NCI-H146 treated with DMSO at 0.1 percent for 48 hours (cell line): ENCODE measurements around the gene PIK3C2B.

Experiments used
- DNase-seq: peaks from one replicate; lab custom pipeline; 2025; ENCODE audit not compliant: unreplicated experiment; lab: John Stamatoyannopoulos, UW

PIK3C2B gene

GRCh38 chr1:204478921-204479320 lies 15.7 kb downstream of the PIK3C2B start:
- DNase-seq = no peak

GRCh38 chr1:204478172-204478899 lies 16.3 kb downstream of the PIK3C2B start:
- no peak for DNase-seq

- DNase-seq = no peak
Observed at GRCh38 chr1:204477036-204477740, 17.4 kb downstream of the PIK3C2B start.

- no peak for DNase-seq
Observed at GRCh38 chr1:204476563-204476962, 18.0 kb downstream of the PIK3C2B start.

GRCh38 chr1:204475656-204476432 lies 18.8 kb downstream of the PIK3C2B start:
- DNase-seq = no peak

- DNase-seq = no peak
Observed at GRCh38 chr1:204473400-204473965, 21.1 kb downstream of the PIK3C2B start.

- no peak for DNase-seq
Observed at GRCh38 chr1:204472660-204473059, 21.9 kb downstream of the PIK3C2B start.

- DNase-seq = no peak
Observed at GRCh38 chr1:204471687-204472086, 22.9 kb downstream of the PIK3C2B start.

- no peak for DNase-seq
Observed at GRCh38 chr1:204469304-204469703, 25.3 kb downstream of the PIK3C2B start.

- DNase-seq = no peak
Observed at GRCh38 chr1:204468766-204469302, 25.8 kb downstream of the PIK3C2B start.

GRCh38 chr1:204468206-204468605 lies 26.4 kb downstream of the PIK3C2B start:
- no peak for DNase-seq

- DNase-seq = no peak
Observed at GRCh38 chr1:204466416-204467405, 27.9 kb downstream of the PIK3C2B start.

GRCh38 chr1:204465546-204466415 lies 28.8 kb downstream of the PIK3C2B start:
- DNase-seq = no peak

- no peak for DNase-seq
Observed at GRCh38 chr1:204464701-204465100, 29.9 kb downstream of the PIK3C2B start.

- DNase-seq = no peak
Observed at GRCh38 chr1:204464187-204464631, 30.4 kb downstream of the PIK3C2B start.

- no peak for DNase-seq
Observed at GRCh38 chr1:204463125-204464060, 31.2 kb downstream of the PIK3C2B start.

- DNase-seq = no peak
Observed at GRCh38 chr1:204462229-204462561, 32.4 kb downstream of the PIK3C2B start.
